ENCODE data around the gene DHRS7C.

DHRS7C gene, protein sequence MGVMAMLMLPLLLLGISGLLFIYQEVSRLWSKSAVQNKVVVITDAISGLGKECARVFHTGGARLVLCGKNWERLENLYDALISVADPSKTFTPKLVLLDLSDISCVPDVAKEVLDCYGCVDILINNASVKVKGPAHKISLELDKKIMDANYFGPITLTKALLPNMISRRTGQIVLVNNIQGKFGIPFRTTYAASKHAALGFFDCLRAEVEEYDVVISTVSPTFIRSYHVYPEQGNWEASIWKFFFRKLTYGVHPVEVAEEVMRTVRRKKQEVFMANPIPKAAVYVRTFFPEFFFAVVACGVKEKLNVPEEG

DNA sequence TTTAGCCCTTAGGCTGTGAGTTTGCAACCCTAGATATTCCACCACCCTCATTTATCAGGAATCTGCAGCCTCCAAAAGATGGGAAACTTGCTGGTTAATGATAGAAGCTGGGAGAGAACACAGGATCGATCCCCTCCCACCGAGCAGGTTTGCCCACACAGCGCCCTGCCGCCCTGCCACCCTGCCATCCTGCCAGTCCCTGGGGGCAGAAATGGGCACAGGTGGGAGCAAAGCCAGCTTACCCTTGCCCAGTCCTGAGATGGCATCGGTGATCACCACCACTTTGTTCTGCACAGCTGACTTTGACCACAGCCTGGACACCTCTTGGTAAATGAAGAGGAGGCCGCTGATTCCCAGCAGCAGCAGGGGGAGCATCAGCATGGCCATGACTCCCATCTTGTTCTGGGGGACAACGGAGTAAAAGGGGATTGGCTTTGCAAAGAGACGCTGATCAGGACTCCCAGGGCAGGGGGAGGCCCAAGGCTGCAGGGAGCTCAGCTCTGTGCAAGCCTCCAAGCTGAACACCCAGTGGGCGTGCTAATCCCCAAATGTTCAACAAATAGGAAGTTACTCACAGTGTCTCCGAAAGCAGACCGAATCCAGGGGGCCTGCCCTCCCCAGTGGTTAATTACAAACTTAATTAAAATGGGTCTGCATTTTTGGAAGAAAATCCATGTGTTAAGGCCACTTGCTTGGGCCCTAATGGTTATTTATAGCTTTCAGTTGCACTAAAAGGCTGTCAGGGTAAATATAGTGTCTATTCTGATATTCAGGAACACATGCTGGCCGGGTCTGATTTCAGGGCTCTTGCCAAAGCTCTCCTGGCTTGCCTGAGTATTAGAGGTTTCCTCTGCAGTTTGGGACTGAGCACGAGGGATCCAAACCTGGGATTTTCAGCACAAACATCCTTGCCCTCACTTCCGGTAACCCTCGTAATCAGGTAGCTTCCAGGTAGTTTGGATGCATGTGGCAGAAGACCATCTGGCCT lies at the start of gene DHRS7C:
DHRS7C (minus strand) TSS at position 704 of the 988 bp plus-strand sequence; CDS start at position 396, 308 bp downstream.
- TF ChIP-seq, protein P1, sequence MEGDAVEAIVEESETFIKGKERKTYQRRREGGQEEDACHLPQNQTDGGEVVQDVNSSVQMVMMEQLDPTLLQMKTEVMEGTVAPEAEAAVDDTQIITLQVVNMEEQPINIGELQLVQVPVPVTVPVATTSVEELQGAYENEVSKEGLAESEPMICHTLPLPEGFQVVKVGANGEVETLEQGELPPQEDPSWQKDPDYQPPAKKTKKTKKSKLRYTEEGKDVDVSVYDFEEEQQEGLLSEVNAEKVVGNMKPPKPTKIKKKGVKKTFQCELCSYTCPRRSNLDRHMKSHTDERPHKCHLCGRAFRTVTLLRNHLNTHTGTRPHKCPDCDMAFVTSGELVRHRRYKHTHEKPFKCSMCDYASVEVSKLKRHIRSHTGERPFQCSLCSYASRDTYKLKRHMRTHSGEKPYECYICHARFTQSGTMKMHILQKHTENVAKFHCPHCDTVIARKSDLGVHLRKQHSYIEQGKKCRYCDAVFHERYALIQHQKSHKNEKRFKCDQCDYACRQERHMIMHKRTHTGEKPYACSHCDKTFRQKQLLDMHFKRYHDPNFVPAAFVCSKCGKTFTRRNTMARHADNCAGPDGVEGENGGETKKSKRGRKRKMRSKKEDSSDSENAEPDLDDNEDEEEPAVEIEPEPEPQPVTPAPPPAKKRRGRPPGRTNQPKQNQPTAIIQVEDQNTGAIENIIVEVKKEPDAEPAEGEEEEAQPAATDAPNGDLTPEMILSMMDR (IDR thresholded peaks at IDR 0.05; ENCODE audit: insufficient read depth, missing control alignments): no peak
- DNase-seq (ENCODE audit: insufficient read length, low spot score): no peak
- no peak for FAIRE-seq

DNA sequence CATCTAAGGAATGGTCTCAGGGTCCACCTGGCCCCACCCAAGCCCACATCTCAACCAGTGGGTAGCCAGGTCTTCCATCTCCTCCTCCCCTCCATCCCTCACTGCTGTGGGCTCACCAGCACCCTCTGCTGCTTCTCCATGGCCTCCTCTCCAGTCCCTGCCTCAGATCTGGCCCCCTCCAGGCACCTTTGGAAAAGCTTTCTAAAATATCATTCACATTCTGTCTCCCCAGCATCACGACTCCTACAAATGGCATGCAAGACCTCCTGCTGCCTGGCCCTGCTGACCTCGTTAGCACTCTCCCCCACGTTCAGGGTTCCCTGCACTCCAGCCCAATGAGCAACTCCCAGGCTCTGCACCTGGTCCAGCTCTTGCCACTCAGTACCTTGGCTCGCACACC lies 48.0 kb upstream of the DHRS7C start:
- no peak for FAIRE-seq

DNA sequence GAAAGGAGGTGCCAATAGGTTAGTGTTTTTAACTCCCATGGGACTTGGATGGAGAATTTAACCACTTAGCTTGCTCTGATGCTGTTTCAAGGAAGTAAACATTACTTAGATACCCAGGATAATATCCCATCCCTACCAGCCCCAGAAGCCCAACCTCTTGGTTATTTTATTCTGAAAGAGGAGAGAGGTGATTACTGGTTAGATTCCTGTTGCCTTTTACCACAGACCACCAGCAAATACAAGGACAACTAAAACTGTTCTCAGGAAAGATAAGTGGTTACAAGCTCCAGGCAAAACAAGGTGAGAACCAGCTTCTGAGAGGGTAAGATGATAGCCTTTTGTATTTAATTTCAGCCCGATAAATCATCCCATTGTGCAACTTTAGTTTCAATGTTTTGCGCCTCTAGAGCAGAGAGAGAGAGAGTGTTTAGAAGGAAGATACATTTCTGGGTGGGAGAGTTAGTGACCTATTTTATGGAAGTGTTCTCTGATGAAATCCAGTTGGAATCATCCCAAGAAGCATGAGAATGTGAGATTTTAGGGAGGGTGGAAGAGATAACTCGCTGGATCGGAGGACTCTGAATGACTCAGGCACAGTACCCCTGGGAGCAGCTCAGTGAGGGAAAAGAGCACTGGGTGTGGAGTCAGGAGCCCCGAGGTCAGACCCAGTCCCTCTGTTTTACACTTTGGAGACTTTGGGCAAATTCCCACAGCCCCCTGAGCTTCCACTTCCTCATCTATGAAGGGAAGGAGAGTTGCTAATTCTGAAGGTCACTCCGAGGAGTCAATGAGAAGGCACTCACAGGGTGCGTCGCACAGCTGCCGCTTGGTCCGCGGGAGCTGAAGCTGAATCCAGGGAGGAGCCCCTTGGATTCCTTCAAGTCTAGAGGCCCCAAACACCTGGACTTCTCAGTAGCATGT lies 46.4 kb upstream of the DHRS7C start:
- FAIRE-seq: no peak
- DNase-seq (ENCODE audit: insufficient read length, low spot score): no peak
- TF ChIP-seq, protein P1 (IDR thresholded peaks at IDR 0.05; ENCODE audit: insufficient read depth, missing control alignments): no peak

More for the DNA sequence above, 48.0 kb upstream of the DHRS7C start:
- TF ChIP-seq, protein P1 (IDR thresholded peaks at IDR 0.05; ENCODE audit: insufficient read depth, missing control alignments): no peak
- no peak for DNase-seq (ENCODE audit: insufficient read length, low spot score)

DNA sequence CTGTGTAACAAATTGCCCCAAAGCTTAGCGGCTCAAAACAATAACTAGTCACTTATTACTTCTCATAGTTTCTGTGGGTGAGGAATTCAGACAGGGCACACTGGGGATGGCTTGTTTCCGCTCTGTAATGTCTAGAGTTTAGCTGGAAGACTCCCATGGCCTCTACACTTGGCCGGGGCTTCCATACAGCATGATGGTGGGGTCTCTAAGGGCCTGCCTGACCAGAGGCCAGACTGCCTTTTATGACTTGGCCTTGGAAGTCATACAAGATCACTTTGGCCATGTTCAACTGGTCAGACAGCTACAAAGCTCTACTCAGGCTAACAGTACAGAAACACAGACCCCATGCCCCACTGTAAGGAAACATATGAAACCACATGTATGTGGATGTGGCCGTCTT lies 42.5 kb upstream of the DHRS7C start:
- TF ChIP-seq, protein P1 (IDR thresholded peaks at IDR 0.05; ENCODE audit: insufficient read depth, missing control alignments): no peak
- no peak for DNase-seq (ENCODE audit: insufficient read length, low spot score)
- FAIRE-seq: no peak

DNA sequence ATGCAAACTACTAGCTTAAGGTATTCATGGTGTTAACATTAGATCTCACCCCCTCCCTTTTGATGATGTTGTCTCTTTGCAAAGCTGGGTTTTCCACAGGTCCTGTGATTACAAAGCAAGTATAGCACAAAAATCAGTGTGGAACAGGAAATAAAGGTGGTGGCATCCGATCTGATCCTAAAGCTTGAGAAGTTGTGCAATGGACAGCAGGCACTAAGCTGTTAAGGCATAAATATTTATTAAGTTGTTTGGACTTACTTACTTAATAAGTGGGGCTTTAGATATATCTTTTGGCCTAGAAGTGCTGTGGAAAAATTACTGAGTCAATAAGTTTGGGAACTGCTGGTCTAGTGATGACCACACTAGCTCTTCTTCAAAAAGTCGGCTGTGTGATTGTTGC lies 39.3 kb upstream of the DHRS7C start:
- no peak for FAIRE-seq
- DNase-seq (ENCODE audit: insufficient read length, low spot score): no peak
- TF ChIP-seq, protein P1 (IDR thresholded peaks at IDR 0.05; ENCODE audit: insufficient read depth, missing control alignments): no peak

DNA sequence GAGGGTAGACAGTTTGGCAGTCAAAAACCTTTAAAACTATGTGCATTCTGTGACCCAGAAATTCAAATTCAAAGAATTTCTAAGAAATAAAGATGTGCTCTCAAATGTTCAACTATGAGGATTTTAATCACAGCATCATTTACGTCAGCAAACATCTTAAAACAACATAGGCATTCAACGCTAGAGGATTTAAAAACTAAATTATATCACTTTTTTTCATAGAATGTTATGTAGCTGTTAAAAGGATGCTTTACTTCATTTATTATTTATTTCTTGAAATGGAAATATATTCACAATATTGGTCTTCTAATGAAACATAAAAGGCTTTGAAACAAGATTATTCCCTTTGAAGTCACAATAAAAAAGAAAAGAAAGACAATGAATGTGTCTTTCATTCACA lies 38.0 kb upstream of the DHRS7C start:
- DNase-seq (ENCODE audit: insufficient read length, low spot score) (no peak), FAIRE-seq (no peak)
- TF ChIP-seq, protein P1 (IDR thresholded peaks at IDR 0.05; ENCODE audit: insufficient read depth, missing control alignments): no peak

All from D721Med (cell line).